HG03565 (cell line): Measurements from ENCODE around the gene ZBTB16.

Experiments used
- ATAC-seq: cut with Tn5 transposase; IDR thresholded peaks from one replicate; pipeline ENCODE4 v1.9.1; 2021; ENCODE audit warnings: mild to moderate bottlenecking, moderate library complexity; ENCODE audit not compliant: unreplicated experiment

The ZBTB16 gene

GRCh38 chr11:114147375-114148012 is 88.0 kb downstream of the ZBTB16 start:
- no peak for ATAC-seq

GRCh38 chr11:114148013-114148382 is 88.5 kb downstream of the ZBTB16 start:
- no peak for ATAC-seq

GRCh38 chr11:114149689-114150407 is 90.3 kb downstream of the ZBTB16 start:
- ATAC-seq = no peak

- ATAC-seq = no peak
Measured at GRCh38 chr11:114150671-114151070, 91.2 kb downstream of the ZBTB16 start.

- no peak for ATAC-seq
Measured at GRCh38 chr11:114151631-114152030, 92.1 kb downstream of the ZBTB16 start.

GRCh38 chr11:114152162-114152561 is 92.7 kb downstream of the ZBTB16 start:
- ATAC-seq = no peak

- ATAC-seq = no peak
Measured at GRCh38 chr11:114152785-114153184, 93.3 kb downstream of the ZBTB16 start.

- ATAC-seq = no peak
Measured at GRCh38 chr11:114153224-114153623, 93.7 kb downstream of the ZBTB16 start.

- ATAC-seq = no peak
Measured at GRCh38 chr11:114154271-114155047, 94.9 kb downstream of the ZBTB16 start.

- no peak for ATAC-seq
Measured at GRCh38 chr11:114155116-114155515, 95.6 kb downstream of the ZBTB16 start.

GRCh38 chr11:114156131-114156581 is 96.6 kb downstream of the ZBTB16 start:
- no peak for ATAC-seq

GRCh38 chr11:114156782-114157181 is 97.3 kb downstream of the ZBTB16 start:
- ATAC-seq = no peak

GRCh38 chr11:114157476-114158050 is 98.1 kb downstream of the ZBTB16 start:
- ATAC-seq = no peak

GRCh38 chr11:114158421-114158820 is 98.9 kb downstream of the ZBTB16 start:
- no peak for ATAC-seq

- ATAC-seq = no peak
Measured at GRCh38 chr11:114158886-114159285, 99.4 kb downstream of the ZBTB16 start.

GRCh38 chr11:114159320-114159719 is 99.8 kb downstream of the ZBTB16 start:
- no peak for ATAC-seq

GRCh38 chr11:114159802-114160632 is 100.5 kb downstream of the ZBTB16 start:
- peak; percentile 57 for ATAC-seq

GRCh38 chr11:114160894-114161293 is 101.4 kb downstream of the ZBTB16 start:
- ATAC-seq = no peak

- ATAC-seq = no peak
Measured at GRCh38 chr11:114161486-114162250, 102.2 kb downstream of the ZBTB16 start.

- ATAC-seq = no peak
Measured at GRCh38 chr11:114162719-114163123, 103.2 kb downstream of the ZBTB16 start.
